ENCODE data around the gene UGT1A8. TPM values are rescaled to one million over a fixed set of nuclear protein-coding genes. Genes with fewer than 3 reads are reported as not detected.

UGT1A8 gene
- total RNA-seq, 2 experiments from 2014 or later = not detected

GRCh38 chr2:233674995-233675394, 57.6 kb downstream of the UGT1A8 start:
- no peaks in the 10 kb centered on the region for H3K4me1 Mint-ChIP-seq (ENCODE audit: low read depth)
- no peak overlapping the region for H3K4me3 Mint-ChIP-seq
- intact Hi-C loops (cut with micrococcal nuclease) = no loop called here
- no peaks in the 10 kb centered on the region for H3K36me3 Mint-ChIP-seq (ENCODE audit: low read depth)
- CTCF ChIA-PET = no interaction called here
- H3K27ac Mint-ChIP-seq = no peak overlapping the region
- H3K9me3 Mint-ChIP-seq = no peaks in the 10 kb centered on the region
- peaks cover 11% of the 10 kb centered on the region for H3K27me3 Mint-ChIP-seq (ENCODE audit: low read depth)
- no peak for DNase-seq

- Mint-ChIP-seq H3K4me1 (ENCODE audit: low read depth) (no peaks in the 10 kb centered on the region), H3K36me3 (ENCODE audit: low read depth) (no peaks in the 10 kb centered on the region), H3K27ac (no peak overlapping the region), H3K9me3 (no peaks in the 10 kb centered on the region), H3K4me3 (no peak overlapping the region), H3K27me3 (ENCODE audit: low read depth) (peaks cover 2% of the 10 kb centered on the region)
- CTCF ChIA-PET = no interaction called here
- no peak for DNase-seq
- intact Hi-C loops (cut with micrococcal nuclease) = no loop called here
Measured at GRCh38 chr2:233676046-233676445, 58.6 kb downstream of the UGT1A8 start.

- Mint-ChIP-seq H3K27me3 (ENCODE audit: low read depth) (no peaks in the 10 kb centered on the region), H3K4me3 (no peak overlapping the region), H3K36me3 (ENCODE audit: low read depth) (no peaks in the 10 kb centered on the region), H3K4me1 (ENCODE audit: low read depth) (no peaks in the 10 kb centered on the region), H3K9me3 (no peaks in the 10 kb centered on the region), H3K27ac (no peak overlapping the region)
- no peak for DNase-seq
- intact Hi-C loops (cut with micrococcal nuclease) = no loop called here
- CTCF ChIA-PET = no interaction called here
Measured at GRCh38 chr2:233679196-233679595, 61.8 kb downstream of the UGT1A8 start.

GRCh38 chr2:233680361-233681045, 63.1 kb downstream of the UGT1A8 start:
- Mint-ChIP-seq H3K9me3 (no peaks in the 10 kb centered on the region), H3K27me3 (ENCODE audit: low read depth) (no peaks in the 10 kb centered on the region), H3K27ac (no peak overlapping the region), H3K36me3 (ENCODE audit: low read depth) (no peaks in the 10 kb centered on the region), H3K4me1 (ENCODE audit: low read depth) (no peaks in the 10 kb centered on the region), H3K4me3 (no peak overlapping the region)
- no peak for DNase-seq
- CTCF ChIA-PET = no interaction called here
- intact Hi-C loops (cut with micrococcal nuclease) = no loop called here

GRCh38 chr2:233681521-233682099, 64.2 kb downstream of the UGT1A8 start, which contains the start of gene UGT1A7:
Gene UGT1A7, plus strand, starts transcription at chr2:233681901. Its CDS starts 37 bp downstream, at chr2:233681938.
- Mint-ChIP-seq H3K4me1 (ENCODE audit: low read depth) (no peaks in the 10 kb centered on the region), H3K27me3 (ENCODE audit: low read depth) (no peaks in the 10 kb centered on the region), H3K36me3 (ENCODE audit: low read depth) (no peaks in the 10 kb centered on the region), H3K4me3 (no peak within 1 kb of the TSS), H3K27ac (no peak within 1 kb of the TSS), H3K9me3 (no peaks in the 10 kb centered on the region)
- intact Hi-C loops (cut with micrococcal nuclease) = no loop called here
- CTCF ChIA-PET = interaction anchor here (0.6 to 0.7 kb wide), 2 partner anchors 9 to 533 kb away, joined by 3 to 4 read pairs; no protein-coding TSS in a partner anchor
- DNase-seq = no peak

- H3K4me3 Mint-ChIP-seq = no peak overlapping the region
Measured at GRCh38 chr2:233684640-233685039, 67.2 kb downstream of the UGT1A8 start.

GRCh38 chr2:233686928-233687327, 69.5 kb downstream of the UGT1A8 start:
- no peak overlapping the region for H3K4me3 Mint-ChIP-seq
- H3K27me3 Mint-ChIP-seq (ENCODE audit: low read depth) = peaks cover 3% of the 10 kb centered on the region
- no peaks in the 10 kb centered on the region for H3K9me3 Mint-ChIP-seq
- no peak for DNase-seq
- no peaks in the 10 kb centered on the region for H3K36me3 Mint-ChIP-seq (ENCODE audit: low read depth)
- H3K4me1 Mint-ChIP-seq (ENCODE audit: low read depth) = no peaks in the 10 kb centered on the region
- no peak overlapping the region for H3K27ac Mint-ChIP-seq
- CTCF ChIA-PET = no interaction called here
- intact Hi-C loops (cut with micrococcal nuclease) = no loop called here

More at GRCh38 chr2:233684640-233685039, 67.2 kb downstream of the UGT1A8 start:
- Mint-ChIP-seq H3K4me1 (ENCODE audit: low read depth) (no peaks in the 10 kb centered on the region), H3K36me3 (ENCODE audit: low read depth) (no peaks in the 10 kb centered on the region), H3K27ac (no peak overlapping the region), H3K9me3 (no peaks in the 10 kb centered on the region), H3K27me3 (ENCODE audit: low read depth) (peaks cover 3% of the 10 kb centered on the region)
- intact Hi-C loops (cut with micrococcal nuclease) = no loop called here
- CTCF ChIA-PET = no interaction called here
- no peak for DNase-seq

GRCh38 chr2:233688341-233688740, 70.9 kb downstream of the UGT1A8 start:
- H3K36me3 Mint-ChIP-seq (ENCODE audit: low read depth) = no peaks in the 10 kb centered on the region
- no peaks in the 10 kb centered on the region for H3K9me3 Mint-ChIP-seq
- H3K4me1 Mint-ChIP-seq (ENCODE audit: low read depth) = no peaks in the 10 kb centered on the region
- H3K27ac Mint-ChIP-seq = no peak overlapping the region
- no peak for DNase-seq
- CTCF ChIA-PET = no interaction called here
- H3K27me3 Mint-ChIP-seq (ENCODE audit: low read depth) = peaks cover 3% of the 10 kb centered on the region
- no peak overlapping the region for H3K4me3 Mint-ChIP-seq
- intact Hi-C loops (cut with micrococcal nuclease) = no loop called here

GRCh38 chr2:233689031-233689430, 71.6 kb downstream of the UGT1A8 start:
- Mint-ChIP-seq H3K4me1 (ENCODE audit: low read depth) (no peaks in the 10 kb centered on the region), H3K27me3 (ENCODE audit: low read depth) (peaks cover 3% of the 10 kb centered on the region), H3K9me3 (no peaks in the 10 kb centered on the region), H3K27ac (no peak overlapping the region), H3K4me3 (no peak overlapping the region), H3K36me3 (ENCODE audit: low read depth) (no peaks in the 10 kb centered on the region)
- DNase-seq = no peak
- CTCF ChIA-PET = no interaction called here
- intact Hi-C loops (cut with micrococcal nuclease) = no loop called here

- DNase-seq = no peak
- no peaks in the 10 kb centered on the region for H3K36me3 Mint-ChIP-seq (ENCODE audit: low read depth)
- H3K9me3 Mint-ChIP-seq = no peaks in the 10 kb centered on the region
- no peaks in the 10 kb centered on the region for H3K4me1 Mint-ChIP-seq (ENCODE audit: low read depth)
- H3K27me3 Mint-ChIP-seq (ENCODE audit: low read depth) = peaks cover 3% of the 10 kb centered on the region
- H3K4me3 Mint-ChIP-seq = no peak overlapping the region
- intact Hi-C loops (cut with micrococcal nuclease) = no loop called here
- CTCF ChIA-PET = no interaction called here
- H3K27ac Mint-ChIP-seq = no peak overlapping the region
Measured at GRCh38 chr2:233689501-233689900, 72.1 kb downstream of the UGT1A8 start.

GRCh38 chr2:233690444-233690843, 73.0 kb downstream of the UGT1A8 start:
- Mint-ChIP-seq H3K36me3 (ENCODE audit: low read depth) (no peaks in the 10 kb centered on the region), H3K9me3 (no peaks in the 10 kb centered on the region), H3K27me3 (ENCODE audit: low read depth) (peaks cover 3% of the 10 kb centered on the region), H3K4me1 (ENCODE audit: low read depth) (no peaks in the 10 kb centered on the region), H3K27ac (no peak overlapping the region), H3K4me3 (no peak overlapping the region)
- DNase-seq = no peak
- CTCF ChIA-PET = interaction anchor here (1.2 kb wide), 2 partner anchors 9 to 21 kb away, joined by 4 read pairs; partner anchors contain the start of gene UGT1A7
- intact Hi-C loops (cut with micrococcal nuclease) = no loop called here

GRCh38 chr2:233691443-233692433, 74.3 kb downstream of the UGT1A8 start:
- CTCF ChIA-PET = interaction anchor here (1.2 kb wide), 2 partner anchors 10 to 19 kb away, joined by 4 read pairs; partner anchors contain the start of gene UGT1A7
- no peaks in the 10 kb centered on the region for H3K36me3 Mint-ChIP-seq (ENCODE audit: low read depth)
- H3K4me3 Mint-ChIP-seq = no peak overlapping the region
- H3K27me3 Mint-ChIP-seq (ENCODE audit: low read depth) = peaks cover 3% of the 10 kb centered on the region
- H3K27ac Mint-ChIP-seq = no peak overlapping the region
- H3K9me3 Mint-ChIP-seq = no peaks in the 10 kb centered on the region
- no peak for DNase-seq
- no peaks in the 10 kb centered on the region for H3K4me1 Mint-ChIP-seq (ENCODE audit: low read depth)
- intact Hi-C loops (cut with micrococcal nuclease) = no loop called here

Measured in activated naive CD4-positive, alpha-beta T cell treated with anti-CD3 and anti-CD28 coated beads for 36 hours (primary cell).